Muscle layer of duodenum (tissue), 2 donors: ENCODE results near the gene SDR42E2.
"Not testable (repeated sequence)": the region's sequence is repeated elsewhere in the genome, so short reads cannot be mapped to it uniquely, and the experiment has no call there.

Source experiments
- H3K27ac ChIP-seq: one replicate; pipeline ENCODE4 v1.7.0; 2013; ENCODE audit warnings: mild to moderate bottlenecking, low read length
- H3K27me3 ChIP-seq: one replicate; pipeline ENCODE4 v1.7.0; 2013; ENCODE audit warnings: low read depth, mild to moderate bottlenecking, control low read depth, low read length
- H3K36me3 ChIP-seq, 2 donors: one replicate each; pipeline ENCODE4 v1.7.0; 2013; ENCODE audit warnings: low read length in 2 of 2, control low read depth in 1 of 2, mild to moderate bottlenecking in 1 of 2; ENCODE audit not compliant: insufficient read depth in 2 of 2, control insufficient read depth in 1 of 2
- H3K4me1 ChIP-seq, 2 donors: one replicate each; pipeline ENCODE4 v1.7.0; 2013; ENCODE audit warnings: low read length in 2 of 2, mild to moderate bottlenecking in 2 of 2, control low read depth in 1 of 2, moderate library complexity in 1 of 2; ENCODE audit not compliant: insufficient read depth in 2 of 2, control insufficient read depth in 1 of 2
- H3K4me3 ChIP-seq, 2 donors: one replicate each; pipeline ENCODE4 v1.7.0; 2013; ENCODE audit warnings: low read length in 2 of 2, low read depth in 1 of 2, mild to moderate bottlenecking in 1 of 2
- H3K9me3 ChIP-seq, 2 donors: one replicate each; pipeline ENCODE4 v1.7.0; 2013; ENCODE audit warnings: low read length in 2 of 2, control low read depth in 1 of 2, mild to moderate bottlenecking in 1 of 2; ENCODE audit not compliant: control insufficient read depth in 1 of 2
- donor health status: healthy.

SDR42E2 gene

GRCh38 chr16:22161999-22162655 lies at the start of gene SDR42E2:
Gene SDR42E2, plus strand, starts transcription at chr16:22162506. Its CDS starts 3,077 bp downstream, at chr16:22165583.
- H3K4me1 ChIP-seq = peaks cover 0 to 5% of the 10 kb centered on the region in 2 donors
- no peaks in the 10 kb centered on the region for H3K36me3 ChIP-seq
- H3K27me3 ChIP-seq = peaks cover 9% of the 10 kb centered on the region
- H3K9me3 ChIP-seq = peaks cover 0 to 4% of the 10 kb centered on the region in 2 donors
- peak within 1 kb of the TSS in 1 of 2 donors; percentile 49 for H3K4me3 ChIP-seq
- H3K27ac ChIP-seq = no peak within 1 kb of the TSS

- Histone ChIP-seq H3K4me1 (no peaks in the 10 kb centered on the region), H3K36me3 (no peaks in the 10 kb centered on the region), H3K27ac (no peak overlapping the region), H3K4me3 (no peak overlapping the region), H3K27me3 (no peaks in the 10 kb centered on the region), H3K9me3 (no peaks in the 10 kb centered on the region)
These were observed 46.1 kb upstream of the SDR42E2 start for GRCh38 chr16:22116095-22116700.

- no peaks in the 10 kb centered on the region for H3K4me1 ChIP-seq
- no peaks in the 10 kb centered on the region for H3K27me3 ChIP-seq
- H3K36me3 ChIP-seq = no peaks in the 10 kb centered on the region
- no peak overlapping the region for H3K4me3 ChIP-seq
- H3K27ac ChIP-seq = no peak overlapping the region
- no peaks in the 10 kb centered on the region for H3K9me3 ChIP-seq
These were observed 44.7 kb upstream of the SDR42E2 start for GRCh38 chr16:22117609-22118008.

GRCh38 chr16:22120440-22120839 lies 41.9 kb upstream of the SDR42E2 start:
- no peak overlapping the region for H3K4me3 ChIP-seq
- H3K36me3 ChIP-seq = no peaks in the 10 kb centered on the region
- H3K27ac ChIP-seq = no peak overlapping the region
- no peaks in the 10 kb centered on the region for H3K9me3 ChIP-seq
- no peaks in the 10 kb centered on the region for H3K27me3 ChIP-seq
- no peaks in the 10 kb centered on the region for H3K4me1 ChIP-seq

GRCh38 chr16:22122239-22122638 lies 40.1 kb upstream of the SDR42E2 start:
- H3K27me3 ChIP-seq = no peaks in the 10 kb centered on the region
- H3K27ac ChIP-seq = no peak overlapping the region
- no peaks in the 10 kb centered on the region for H3K4me1 ChIP-seq
- no peak overlapping the region for H3K4me3 ChIP-seq
- H3K9me3 ChIP-seq = no peaks in the 10 kb centered on the region
- no peaks in the 10 kb centered on the region for H3K36me3 ChIP-seq

GRCh38 chr16:22123146-22123545 lies 39.2 kb upstream of the SDR42E2 start:
- Histone ChIP-seq H3K4me3 (no peak overlapping the region), H3K9me3 (no peaks in the 10 kb centered on the region), H3K27ac (no peak overlapping the region), H3K27me3 (no peaks in the 10 kb centered on the region), H3K4me1 (no peaks in the 10 kb centered on the region), H3K36me3 (no peaks in the 10 kb centered on the region)

- no peaks in the 10 kb centered on the region for H3K36me3 ChIP-seq
- no peak overlapping the region for H3K27ac ChIP-seq
- no peaks in the 10 kb centered on the region for H3K9me3 ChIP-seq
- H3K27me3 ChIP-seq = no peaks in the 10 kb centered on the region
- H3K4me1 ChIP-seq = no peaks in the 10 kb centered on the region
- H3K4me3 ChIP-seq = no peak overlapping the region
These were observed 38.4 kb upstream of the SDR42E2 start for GRCh38 chr16:22123759-22124490.

- Histone ChIP-seq H3K27me3 (no peaks in the 10 kb centered on the region), H3K4me3 (no peak overlapping the region), H3K36me3 (no peaks in the 10 kb centered on the region)
These were observed 37.6 kb upstream of the SDR42E2 start for GRCh38 chr16:22124583-22125284.

GRCh38 chr16:22126037-22126558 lies 36.2 kb upstream of the SDR42E2 start:
- Histone ChIP-seq H3K27ac (no peak overlapping the region), H3K4me3 (no peak overlapping the region), H3K36me3 (no peaks in the 10 kb centered on the region), H3K9me3 (no peaks in the 10 kb centered on the region), H3K4me1 (no peaks in the 10 kb centered on the region), H3K27me3 (no peaks in the 10 kb centered on the region)

More at GRCh38 chr16:22124583-22125284, 37.6 kb upstream of the SDR42E2 start:
- no peaks in the 10 kb centered on the region for H3K9me3 ChIP-seq
- H3K4me1 ChIP-seq = no peaks in the 10 kb centered on the region
- no peak overlapping the region for H3K27ac ChIP-seq

- not testable (repeated sequence) for H3K4me3 ChIP-seq, H3K4me1 ChIP-seq, H3K9me3 ChIP-seq, H3K27me3 ChIP-seq, H3K27ac ChIP-seq, H3K36me3 ChIP-seq
These were observed 33.8 kb upstream of the SDR42E2 start for GRCh38 chr16:22128537-22128936.

- no peaks in the 10 kb centered on the region for H3K27me3 ChIP-seq
- no peaks in the 10 kb centered on the region for H3K36me3 ChIP-seq
- no peaks in the 10 kb centered on the region for H3K9me3 ChIP-seq
- H3K4me1 ChIP-seq = no peaks in the 10 kb centered on the region
- no peak overlapping the region for H3K4me3 ChIP-seq
- H3K27ac ChIP-seq = no peak overlapping the region
These were observed 31.8 kb upstream of the SDR42E2 start for GRCh38 chr16:22130528-22130927.
